ENCODE data around the gene TFAP2B.

The TFAP2B gene

GRCh38 chr6:50836231-50836630, 17.6 kb downstream of the TFAP2B start:
- H3K27me3 Mint-ChIP-seq = peaks cover 96% of the 10 kb centered on the region

GRCh38 chr6:50837589-50838445, 19.1 kb downstream of the TFAP2B start:
- no peak for DNase-seq
- H3K27me3 Mint-ChIP-seq = peaks cover 96% of the 10 kb centered on the region
- H3K4me1 Mint-ChIP-seq = peaks cover 9% of the 10 kb centered on the region
- no peak for ATAC-seq
- H3K4me3 Mint-ChIP-seq = no peak overlapping the region
- H3K27ac Mint-ChIP-seq = no peak overlapping the region
- peaks cover 0 to 15% of the 10 kb centered on the region in 2 donors for H3K9me3 Mint-ChIP-seq

More at GRCh38 chr6:50836231-50836630, 17.6 kb downstream of the TFAP2B start:
- ATAC-seq (no peak), DNase-seq (no peak)
- Mint-ChIP-seq H3K9me3 (peaks cover 0 to 15% of the 10 kb centered on the region in 2 donors), H3K4me3 (no peak overlapping the region), H3K27ac (no peak overlapping the region), H3K4me1 (peaks cover 9% of the 10 kb centered on the region)

GRCh38 chr6:50840112-50840810, 21.6 kb downstream of the TFAP2B start:
- Mint-ChIP-seq H3K27ac (no peak overlapping the region), H3K4me1 (peaks cover 10% of the 10 kb centered on the region), H3K27me3 (peaks cover 98% of the 10 kb centered on the region), H3K9me3 (peaks cover 0 to 17% of the 10 kb centered on the region in 2 donors), H3K4me3 (no peak overlapping the region)
- DNase-seq (no peak), ATAC-seq (no peak)

- Mint-ChIP-seq H3K27ac (no peak overlapping the region), H3K9me3 (peaks cover 0 to 22% of the 10 kb centered on the region in 2 donors), H3K4me1 (peaks cover 13% of the 10 kb centered on the region), H3K27me3 (peaks cover 98% of the 10 kb centered on the region), H3K4me3 (no peak overlapping the region)
- DNase-seq (no peak), ATAC-seq (no peak)
These were observed 22.1 kb downstream of the TFAP2B start for GRCh38 chr6:50840811-50841192.

GRCh38 chr6:50842446-50842845, 23.8 kb downstream of the TFAP2B start:
- ATAC-seq (no peak), DNase-seq (no peak)
- H3K27ac Mint-ChIP-seq = no peak overlapping the region
- peaks cover 98% of the 10 kb centered on the region for H3K27me3 Mint-ChIP-seq
- peaks cover 5% of the 10 kb centered on the region for H3K4me1 Mint-ChIP-seq
- H3K9me3 Mint-ChIP-seq = peaks cover 0 to 13% of the 10 kb centered on the region in 2 donors
- no peak overlapping the region for H3K4me3 Mint-ChIP-seq

GRCh38 chr6:50842861-50843384, 24.3 kb downstream of the TFAP2B start:
- peaks cover 5% of the 10 kb centered on the region for H3K4me1 Mint-ChIP-seq
- no peak for DNase-seq
- H3K27me3 Mint-ChIP-seq = peaks cover 98% of the 10 kb centered on the region
- H3K27ac Mint-ChIP-seq = no peak overlapping the region
- no peak for ATAC-seq
- H3K9me3 Mint-ChIP-seq = peaks cover 0 to 13% of the 10 kb centered on the region in 2 donors
- no peak overlapping the region for H3K4me3 Mint-ChIP-seq

GRCh38 chr6:50843842-50844241, 25.2 kb downstream of the TFAP2B start:
- Mint-ChIP-seq H3K4me3 (no peak overlapping the region), H3K9me3 (peaks cover 0 to 20% of the 10 kb centered on the region in 2 donors), H3K27me3 (peaks cover 98% of the 10 kb centered on the region), H3K4me1 (peaks cover 5% of the 10 kb centered on the region), H3K27ac (no peak overlapping the region)
- no peak for ATAC-seq
- no peak for DNase-seq

GRCh38 chr6:50845499-50846143, 26.9 kb downstream of the TFAP2B start:
- no peak overlapping the region for H3K27ac Mint-ChIP-seq
- ATAC-seq = no peak

GRCh38 chr6:50846144-50846851, 27.6 kb downstream of the TFAP2B start:
- Mint-ChIP-seq H3K4me3 (no peak overlapping the region), H3K4me1 (peaks cover 5% of the 10 kb centered on the region), H3K9me3 (peaks cover 0 to 14% of the 10 kb centered on the region in 2 donors), H3K27ac (no peak overlapping the region), H3K27me3 (peaks cover 100% of the 10 kb centered on the region)
- ATAC-seq = no peak
- DNase-seq = no peak

More at GRCh38 chr6:50845499-50846143, 26.9 kb downstream of the TFAP2B start:
- H3K27me3 Mint-ChIP-seq = peaks cover 100% of the 10 kb centered on the region
- no peak for DNase-seq
- H3K4me3 Mint-ChIP-seq = no peak overlapping the region
- H3K4me1 Mint-ChIP-seq = peaks cover 5% of the 10 kb centered on the region
- H3K9me3 Mint-ChIP-seq = peaks cover 0 to 17% of the 10 kb centered on the region in 2 donors

GRCh38 chr6:50846852-50847155, 28.1 kb downstream of the TFAP2B start:
- peaks cover 5% of the 10 kb centered on the region for H3K4me1 Mint-ChIP-seq
- H3K27me3 Mint-ChIP-seq = peaks cover 100% of the 10 kb centered on the region
- ATAC-seq (no peak), DNase-seq (no peak)
- H3K9me3 Mint-ChIP-seq = peaks cover 0 to 14% of the 10 kb centered on the region in 2 donors
- no peak overlapping the region for H3K27ac Mint-ChIP-seq
- no peak overlapping the region for H3K4me3 Mint-ChIP-seq

- ATAC-seq (no peak), DNase-seq (no peak)
- Mint-ChIP-seq H3K27ac (no peak overlapping the region), H3K27me3 (peaks cover 100% of the 10 kb centered on the region), H3K9me3 (peaks cover 0 to 14% of the 10 kb centered on the region in 2 donors), H3K4me3 (no peak overlapping the region), H3K4me1 (peaks cover 5% of the 10 kb centered on the region)
These were observed 29.4 kb downstream of the TFAP2B start for GRCh38 chr6:50847890-50848594.

- Mint-ChIP-seq H3K27ac (no peak overlapping the region), H3K27me3 (peaks cover 99% of the 10 kb centered on the region), H3K4me1 (peaks cover 5% of the 10 kb centered on the region), H3K9me3 (peaks cover 0 to 14% of the 10 kb centered on the region in 2 donors), H3K4me3 (no peak overlapping the region)
- DNase-seq = no peak
- ATAC-seq = no peak
These were observed 30.5 kb downstream of the TFAP2B start for GRCh38 chr6:50848989-50849795.

GRCh38 chr6:50849796-50850180, 31.1 kb downstream of the TFAP2B start:
- peaks cover 0 to 14% of the 10 kb centered on the region in 2 donors for H3K9me3 Mint-ChIP-seq
- peak overlapping the region in 1 of 2 donors; percentile 44 for H3K27ac Mint-ChIP-seq
- peaks cover 94% of the 10 kb centered on the region for H3K27me3 Mint-ChIP-seq
- ATAC-seq = no peak
- H3K4me1 Mint-ChIP-seq = peaks cover 5% of the 10 kb centered on the region
- no peak overlapping the region for H3K4me3 Mint-ChIP-seq
- DNase-seq = no peak
